Endodermal cell (in vitro differentiated cells): ENCODE data around the gene SERPINB12. TPM values are rescaled to one million over a fixed set of nuclear protein-coding genes. Genes with fewer than 3 reads are reported as not detected.
A peak's percentile ranks its signal among the peaks of the same experiment; 100 is the strongest.

ENCODE experiments used
- DNase-seq: peaks from one replicate; pipeline ENCODE4 v3.0.0-alpha.2; 2017
- H3K27ac ChIP-seq: 2 replicates; pipeline ENCODE4 v1.5.1; 2013; ENCODE audit warnings: mild to moderate bottlenecking, low read depth, low read length, moderate library complexity
- H3K27me3 ChIP-seq: 2 replicates; pipeline ENCODE4 v1.6.1; 2013; ENCODE audit warnings: mild to moderate bottlenecking, low read length, moderate library complexity; ENCODE audit not compliant: insufficient read depth, control insufficient read depth, poor library complexity, severe bottlenecking
- H3K36me3 ChIP-seq: 2 replicates; pipeline ENCODE4 v1.7.0; 2013; ENCODE audit warnings: mild to moderate bottlenecking, low read length, moderate library complexity; ENCODE audit not compliant: control insufficient read depth, insufficient read depth
- H3K4me1 ChIP-seq: one replicate; pipeline ENCODE4 v1.7.0; 2013; ENCODE audit warnings: low read length; ENCODE audit not compliant: control insufficient read depth, insufficient read depth
- H3K4me3 ChIP-seq: 2 replicates; pipeline ENCODE4 v1.5.1; 2013; ENCODE audit warnings: mild to moderate bottlenecking, low read length, moderate library complexity
- H3K9ac ChIP-seq: 2 replicates; pipeline ENCODE4 v1.6.1; 2013; ENCODE audit warnings: mild to moderate bottlenecking, low read length, moderate library complexity; ENCODE audit not compliant: poor library complexity, severe bottlenecking; ENCODE audit errors: extremely low read depth
- H3K9me3 ChIP-seq: 2 replicates; pipeline ENCODE4 v1.6.1; 2013; ENCODE audit warnings: mild to moderate bottlenecking, low read length, moderate library complexity; ENCODE audit not compliant: control insufficient read depth
- H3K27ac Mint-ChIP-seq: 2 replicates; pipeline ENCODE4 v1.8.0; 2020; ENCODE audit warnings: mixed read lengths
- H3K27me3 Mint-ChIP-seq: 2 replicates; pipeline ENCODE4 v1.8.0; 2021; ENCODE audit warnings: mild to moderate bottlenecking, mixed read lengths; ENCODE audit not compliant: insufficient read depth
- H3K36me3 Mint-ChIP-seq: 2 replicates; pipeline ENCODE4 v1.8.0; 2020; ENCODE audit warnings: low read depth, mixed read lengths
- H3K4me1 Mint-ChIP-seq: 2 replicates; pipeline ENCODE4 v1.8.0; 2020; ENCODE audit warnings: mixed read lengths
- H3K4me3 Mint-ChIP-seq: 2 replicates; pipeline ENCODE4 v1.8.0; 2020; ENCODE audit warnings: mild to moderate bottlenecking, moderate library complexity, mixed read lengths
- H3K9me3 Mint-ChIP-seq: 2 replicates; pipeline ENCODE4 v1.8.0; 2020; ENCODE audit warnings: mild to moderate bottlenecking, mixed read lengths
- WGBS, 2 experiments: methylation state at CpG; one replicate each; pipeline versions ENCODE4 v1.1.5 to v1.1.7; 2013; ENCODE audit warnings: missing lambda C conversion rate in 2 of 2, mixed read lengths in 1 of 2; ENCODE audit not compliant: insufficient coverage in 1 of 2, insufficient read length in 1 of 2; 5-methylcytosine and 5-hydroxymethylcytosine counted together
- total RNA-seq, 2 donors: library from RNA; stranded (reverse); fragmentation: NEBNext Ultra II Directional in 1 of 2; extraction: Animal tissue kit (Norgen Biotek cat#: 25700) in 1 of 2; gene quantifications; 2 replicates in 1 of 2; 3 replicates in 1 of 2; pipeline ENCODE4 v1.2.1, GENCODE V29; 2021
- TF ChIP-seq, protein P1 (sequence below): fragments of 200-600 bp; sonication (generic); conservative IDR thresholded peaks from 2 replicates; pipeline ENCODE4 v1.5.0; 2021; ENCODE audit warnings: antibody characterized with exemption, mild to moderate bottlenecking

SERPINB12 gene
- total RNA-seq, 2 donors from 2014 or later: not detected

DNA sequence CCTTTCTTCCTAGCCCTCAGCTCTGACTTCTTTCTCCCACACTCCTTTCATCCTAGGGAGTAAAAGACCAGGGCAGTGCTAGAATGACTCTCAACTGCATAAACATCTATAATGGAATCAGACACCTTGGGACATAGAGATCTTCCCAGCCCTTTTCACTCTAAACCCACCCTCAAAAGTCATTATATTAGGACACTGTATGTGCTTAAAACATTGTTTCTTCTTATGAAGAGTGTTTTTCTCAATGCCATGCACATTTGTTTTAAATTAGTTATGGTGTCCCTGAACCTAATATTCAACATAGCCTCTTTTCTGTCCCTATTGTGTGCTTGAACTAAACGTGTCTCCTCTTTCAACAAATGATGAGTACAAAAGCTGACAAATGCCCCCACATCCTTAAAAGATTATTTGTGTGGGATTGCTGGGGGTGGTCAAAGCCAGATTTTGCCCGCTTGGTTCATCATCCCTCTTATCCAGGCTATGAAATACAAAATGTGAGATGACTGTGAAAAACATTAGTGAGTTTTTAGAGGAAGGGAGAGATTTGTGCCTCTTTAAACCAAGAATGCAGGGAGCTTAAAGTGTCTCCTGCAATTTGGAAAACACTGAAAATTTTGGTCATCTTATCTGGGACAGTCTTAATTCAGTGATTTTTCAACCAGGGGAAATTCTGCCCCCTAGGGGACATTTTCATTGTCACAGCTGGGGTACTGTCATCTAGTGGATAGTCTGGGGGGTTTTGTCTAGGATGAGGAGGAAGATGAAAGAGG is 36.4 kb upstream of the SERPINB12 start:
- H3K9ac ChIP-seq: no peak overlapping the region
- no peaks in the 10 kb centered on the region for H3K36me3 ChIP-seq
- H3K4me3 ChIP-seq: no peak overlapping the region
- H3K4me3 Mint-ChIP-seq: no peak overlapping the region
- TF ChIP-seq, protein P1, sequence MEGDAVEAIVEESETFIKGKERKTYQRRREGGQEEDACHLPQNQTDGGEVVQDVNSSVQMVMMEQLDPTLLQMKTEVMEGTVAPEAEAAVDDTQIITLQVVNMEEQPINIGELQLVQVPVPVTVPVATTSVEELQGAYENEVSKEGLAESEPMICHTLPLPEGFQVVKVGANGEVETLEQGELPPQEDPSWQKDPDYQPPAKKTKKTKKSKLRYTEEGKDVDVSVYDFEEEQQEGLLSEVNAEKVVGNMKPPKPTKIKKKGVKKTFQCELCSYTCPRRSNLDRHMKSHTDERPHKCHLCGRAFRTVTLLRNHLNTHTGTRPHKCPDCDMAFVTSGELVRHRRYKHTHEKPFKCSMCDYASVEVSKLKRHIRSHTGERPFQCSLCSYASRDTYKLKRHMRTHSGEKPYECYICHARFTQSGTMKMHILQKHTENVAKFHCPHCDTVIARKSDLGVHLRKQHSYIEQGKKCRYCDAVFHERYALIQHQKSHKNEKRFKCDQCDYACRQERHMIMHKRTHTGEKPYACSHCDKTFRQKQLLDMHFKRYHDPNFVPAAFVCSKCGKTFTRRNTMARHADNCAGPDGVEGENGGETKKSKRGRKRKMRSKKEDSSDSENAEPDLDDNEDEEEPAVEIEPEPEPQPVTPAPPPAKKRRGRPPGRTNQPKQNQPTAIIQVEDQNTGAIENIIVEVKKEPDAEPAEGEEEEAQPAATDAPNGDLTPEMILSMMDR: peak; percentile 83
- H3K27me3 Mint-ChIP-seq: no peaks in the 10 kb centered on the region
- DNase-seq: peak; percentile 87
- H3K27ac Mint-ChIP-seq: no peak overlapping the region
- no peaks in the 10 kb centered on the region for H3K27me3 ChIP-seq
- no peaks in the 10 kb centered on the region for H3K9me3 Mint-ChIP-seq
- H3K9me3 ChIP-seq: no peaks in the 10 kb centered on the region
- H3K4me1 ChIP-seq: no peaks in the 10 kb centered on the region
- no peaks in the 10 kb centered on the region for H3K36me3 Mint-ChIP-seq
- no peaks in the 10 kb centered on the region for H3K4me1 Mint-ChIP-seq
- 68% methylated on average over 2 of the region's 2 CpGs; no CpG with 5 or more reads in 1 of the 2 experiments for WGBS, 2 experiments
- H3K27ac ChIP-seq: no peak overlapping the region

DNA sequence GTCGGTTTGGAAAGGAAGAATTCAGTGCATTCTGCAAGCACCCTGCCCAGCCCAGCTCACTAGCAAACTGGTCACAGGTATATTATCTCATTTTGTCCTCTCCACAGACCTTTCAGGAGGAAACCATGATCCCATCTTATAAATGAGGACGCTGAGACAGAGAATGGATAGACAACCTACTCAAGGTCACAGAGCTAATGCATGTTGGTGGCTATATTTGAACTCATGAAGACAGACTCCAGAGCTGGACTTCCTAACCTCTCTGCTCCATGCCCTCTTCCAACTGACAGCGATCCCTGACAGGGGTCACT is 35.9 kb upstream of the SERPINB12 start:
- TF ChIP-seq, protein P1: no peak
- no peaks in the 10 kb centered on the region for H3K4me1 Mint-ChIP-seq
- WGBS, 2 experiments: 85% methylated on average over 2 of the region's 3 CpGs; no CpG with 5 or more reads in 1 of the 2 experiments

DNA sequence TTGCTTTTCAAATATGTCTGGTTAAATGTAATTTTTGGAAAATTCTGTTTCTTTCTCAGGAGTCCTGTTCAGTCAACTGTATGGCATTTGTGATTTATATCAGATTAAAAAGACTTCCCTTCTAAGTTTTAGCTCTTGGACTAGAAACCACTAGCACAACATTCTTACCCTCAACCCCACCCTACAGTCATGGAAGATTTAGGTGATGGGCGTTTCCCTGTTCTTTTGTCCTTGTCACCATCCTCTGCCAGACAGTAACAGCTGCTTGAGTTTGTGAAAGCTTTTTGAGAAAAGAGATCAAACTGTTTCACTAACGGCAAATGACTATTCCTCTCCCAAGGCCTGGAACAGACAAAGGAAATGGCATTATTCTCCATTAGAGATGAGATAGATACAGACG is 33.6 kb upstream of the SERPINB12 start:
- Histone ChIP-seq H3K9me3 (no peaks in the 10 kb centered on the region), H3K4me3 (no peak overlapping the region), H3K27ac (no peak overlapping the region), H3K36me3 (no peaks in the 10 kb centered on the region), H3K27me3 (no peaks in the 10 kb centered on the region), H3K9ac (no peak overlapping the region), H3K4me1 (no peaks in the 10 kb centered on the region)
- Mint-ChIP-seq H3K36me3 (no peaks in the 10 kb centered on the region), H3K9me3 (no peaks in the 10 kb centered on the region), H3K27me3 (no peaks in the 10 kb centered on the region), H3K27ac (no peak overlapping the region), H3K4me3 (no peak overlapping the region), H3K4me1 (peaks cover 2% of the 10 kb centered on the region)
- WGBS, 2 experiments: 75 to 92% methylated on average over 2 to 3 of the region's 3 CpGs
- DNase-seq: no peak
- TF ChIP-seq, protein P1: no peak

More for the DNA sequence above, 35.9 kb upstream of the SERPINB12 start:
- H3K36me3 ChIP-seq: no peaks in the 10 kb centered on the region
- no peaks in the 10 kb centered on the region for H3K36me3 Mint-ChIP-seq
- no peak overlapping the region for H3K4me3 ChIP-seq
- H3K27ac ChIP-seq: no peak overlapping the region
- no peak overlapping the region for H3K4me3 Mint-ChIP-seq
- H3K27ac Mint-ChIP-seq: no peak overlapping the region
- H3K4me1 ChIP-seq: no peaks in the 10 kb centered on the region
- no peaks in the 10 kb centered on the region for H3K9me3 Mint-ChIP-seq
- H3K9ac ChIP-seq: no peak overlapping the region
- no peaks in the 10 kb centered on the region for H3K27me3 ChIP-seq
- H3K27me3 Mint-ChIP-seq: no peaks in the 10 kb centered on the region
- no peaks in the 10 kb centered on the region for H3K9me3 ChIP-seq
- no peak for DNase-seq
